Activated CD4-positive, alpha-beta T cell treated with anti-CD3 and anti-CD28 coated beads, Interleukin-2, amount 50 U/mL, for 4 hours (primary cell): ENCODE measurements around the gene P2RX3.
"Not testable (repeated sequence)": the region's sequence is repeated elsewhere in the genome, so short reads cannot be mapped to it uniquely, and the experiment has no call there.

Experiments used
- DNase-seq, 2 experiments: peaks; one replicate each; pipeline ENCODE4 v3.0.0-alpha.2; 2020

P2RX3 gene

DNA sequence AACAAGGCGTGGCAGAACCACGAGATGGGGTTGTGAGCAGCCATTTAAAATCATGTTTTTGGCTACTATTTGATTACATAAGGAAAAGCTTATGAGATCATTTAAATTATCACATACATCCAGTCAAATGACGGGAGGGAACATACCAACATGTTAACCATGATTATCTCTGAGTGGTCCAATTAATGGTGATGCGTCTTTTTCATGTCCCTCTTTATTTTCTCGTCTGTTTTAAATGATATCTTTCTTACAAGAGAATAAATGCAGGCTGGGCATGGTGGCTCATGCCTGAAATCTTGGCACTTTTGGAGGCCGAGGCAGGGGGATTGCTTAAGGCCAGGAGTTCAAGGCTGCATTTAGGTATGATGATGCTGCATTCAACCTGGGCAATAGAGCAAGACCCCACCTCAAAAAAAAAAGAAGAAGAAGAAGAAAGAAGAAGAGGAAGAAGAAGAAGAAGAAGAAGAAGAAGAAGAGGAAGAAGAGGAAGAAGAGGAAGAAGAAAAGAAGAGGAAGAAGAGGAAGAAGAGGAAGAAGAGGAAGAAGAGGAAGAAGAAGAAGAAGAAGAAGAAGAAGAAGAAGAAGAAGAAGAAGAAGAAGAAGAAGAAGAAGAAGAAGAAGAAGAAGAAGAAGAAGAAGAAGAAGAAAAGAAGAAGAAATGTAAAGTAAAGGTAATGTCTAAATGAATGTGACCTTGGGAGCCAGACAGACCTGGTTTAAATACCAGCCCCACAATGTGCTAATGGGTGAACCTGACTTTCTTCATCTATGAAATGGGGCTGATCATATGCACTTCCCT, 65.0 kb downstream of the P2RX3 start:
- DNase-seq: not testable (repeated sequence)

DNA sequence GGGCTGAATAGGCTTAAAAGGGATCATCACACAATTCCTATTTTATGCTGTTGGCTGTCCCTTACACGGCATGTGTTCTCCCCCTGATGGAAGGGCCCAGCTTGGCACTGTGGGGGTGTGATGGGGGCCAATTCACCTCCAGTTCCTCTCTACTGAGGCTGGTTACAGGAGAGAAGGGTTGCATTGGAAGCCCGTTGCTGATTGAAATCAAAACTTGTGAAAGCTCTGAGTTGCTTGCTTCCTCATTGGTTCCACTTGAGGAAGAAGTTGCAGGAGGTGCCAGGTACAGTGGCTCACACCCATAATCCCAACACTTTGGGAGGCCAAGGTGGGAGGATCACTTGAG, 65.6 kb downstream of the P2RX3 start:
- DNase-seq: no peak

DNA sequence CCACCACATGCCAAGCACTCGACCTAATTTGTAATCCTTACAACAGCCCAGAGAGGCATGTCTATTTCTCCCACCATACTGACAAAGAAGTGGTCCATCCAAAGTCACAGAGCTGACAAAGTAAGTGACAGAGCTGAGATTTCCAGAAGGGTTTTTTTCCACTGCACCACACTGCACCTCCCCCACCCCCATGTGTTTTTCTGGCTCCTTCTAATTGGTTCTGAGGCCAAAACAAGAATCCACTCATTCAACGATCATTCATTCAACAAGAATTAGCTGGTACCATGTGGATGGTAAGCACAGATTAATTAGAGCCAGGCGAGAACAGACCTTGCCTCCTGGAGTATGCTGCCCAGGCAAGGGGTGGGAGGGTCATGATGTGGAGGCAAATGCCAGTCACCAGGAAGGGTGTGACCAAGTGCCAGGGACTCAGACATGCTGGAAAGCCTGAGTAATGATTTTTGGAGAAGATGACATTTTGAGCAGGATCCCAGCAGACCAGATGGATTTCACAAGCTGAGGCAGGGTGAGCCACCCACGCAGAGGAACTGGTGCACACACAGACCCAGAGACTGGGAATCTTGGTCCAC, 67.2 kb downstream of the P2RX3 start:
- no peak for DNase-seq

DNA sequence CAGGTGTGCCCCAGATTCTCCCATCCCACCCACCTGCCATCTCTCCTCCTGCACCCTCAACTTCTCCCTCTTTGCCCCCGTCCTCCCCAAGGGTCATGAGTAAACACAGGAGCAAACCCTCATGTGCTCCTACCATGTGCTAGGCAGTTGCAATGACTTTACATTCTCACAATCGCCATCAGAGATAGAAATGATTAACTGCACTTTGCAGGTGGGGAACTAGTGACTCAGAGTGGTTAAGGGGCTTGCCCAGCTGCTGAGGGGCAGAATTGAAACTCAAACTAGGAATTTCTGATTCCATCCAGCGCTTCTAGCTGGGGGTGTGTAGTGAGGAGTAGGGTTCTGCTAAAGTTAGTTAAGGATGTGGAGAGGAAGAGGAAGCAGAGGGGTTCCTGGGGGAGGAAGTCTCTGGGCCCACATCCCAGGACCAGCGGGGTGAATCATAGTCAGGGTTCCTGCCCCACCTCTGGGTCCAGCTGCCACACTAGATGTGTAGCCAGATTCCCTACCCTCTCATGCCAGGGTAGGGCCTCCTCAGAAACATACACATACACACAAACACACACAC, 68.3 kb downstream of the P2RX3 start:
- peak in 1 of 2 experiments; percentile 35 for DNase-seq

DNA sequence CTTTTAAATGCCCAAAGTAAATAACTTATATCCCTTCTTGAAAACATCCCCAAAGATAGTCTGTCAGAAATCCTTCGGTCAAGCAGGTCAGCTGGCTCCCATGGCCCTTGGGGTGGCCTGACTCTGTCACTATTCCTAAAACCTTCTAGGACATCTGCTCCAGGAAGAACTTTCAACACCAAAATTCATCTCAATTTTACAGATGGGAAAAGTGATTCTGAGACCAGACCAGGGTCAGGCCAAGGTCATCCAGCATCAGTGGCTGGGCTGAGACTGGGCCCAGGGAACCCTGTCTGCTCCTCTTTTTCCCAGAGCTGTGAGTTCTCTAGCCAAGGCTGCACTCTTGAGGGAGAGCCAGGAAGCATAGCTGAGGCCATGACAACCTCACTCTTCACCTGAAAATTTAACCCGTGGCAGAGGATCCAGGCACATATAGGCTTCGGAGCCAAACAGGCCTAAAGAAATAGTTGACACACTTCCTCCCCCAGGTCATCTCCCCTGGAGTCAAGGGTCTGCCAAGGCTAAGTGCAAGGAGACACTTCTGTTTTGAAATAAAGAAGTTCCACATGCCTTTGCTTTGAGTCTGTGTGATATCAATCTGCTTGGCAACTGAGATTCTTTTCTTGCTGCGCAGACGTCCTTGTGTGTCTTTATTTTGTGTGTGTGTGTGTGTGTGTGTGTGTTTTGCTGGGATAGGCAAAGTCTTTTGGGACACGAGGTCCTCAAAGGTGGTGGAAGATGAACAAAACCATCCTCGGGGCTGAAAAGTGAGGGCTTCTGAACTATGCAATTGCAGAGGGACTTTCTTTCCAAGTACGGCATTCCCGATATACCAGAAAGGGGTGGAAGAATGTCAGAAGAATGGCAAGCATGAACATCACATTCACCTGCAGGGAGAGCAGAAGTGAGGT, 69.1 kb downstream of the P2RX3 start:
- DNase-seq: no peak

DNA sequence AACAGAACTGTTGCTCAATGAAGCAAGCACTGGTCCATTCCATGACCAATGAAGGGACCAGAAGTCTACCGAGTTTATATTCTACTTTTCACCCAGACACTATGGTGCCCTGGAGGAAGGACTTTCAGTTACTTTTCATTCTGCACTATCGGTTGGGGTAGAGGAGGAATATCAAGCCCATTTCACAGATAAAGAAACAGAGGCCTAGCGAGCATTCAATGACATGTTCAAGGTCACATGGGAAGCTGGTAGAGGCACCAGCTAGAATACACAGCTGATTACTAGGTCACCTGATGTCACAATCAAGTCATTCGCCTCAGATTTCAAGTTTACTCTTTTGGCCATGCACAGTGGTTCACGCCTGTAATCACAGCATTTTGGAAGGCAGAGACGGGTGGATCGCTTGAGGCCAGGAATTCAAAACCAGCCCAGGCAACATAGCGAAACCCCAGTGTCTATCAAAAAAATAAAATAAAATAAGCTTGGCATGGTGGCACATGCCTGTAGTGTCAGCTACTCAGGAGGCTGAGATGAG, 69.9 kb downstream of the P2RX3 start:
- DNase-seq: no peak

DNA sequence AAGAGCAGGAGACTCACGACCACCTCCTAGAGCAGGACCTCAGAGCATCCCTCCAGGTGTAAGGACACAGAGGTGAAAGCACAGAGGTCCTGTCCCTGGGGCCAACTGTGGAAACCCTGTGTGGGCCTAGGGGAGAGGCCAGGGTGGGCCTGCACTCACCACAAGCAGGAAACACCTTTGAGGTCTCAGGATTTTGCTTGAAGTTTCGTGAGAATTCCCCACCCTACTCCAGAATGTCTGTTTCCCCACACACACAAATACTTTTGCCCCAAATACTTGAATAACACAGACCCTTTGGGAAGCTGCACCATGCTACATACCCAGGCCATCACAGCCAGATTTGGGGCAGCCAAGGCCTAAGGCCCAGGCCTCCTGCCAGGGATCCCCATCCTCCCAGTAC, 70.6 kb downstream of the P2RX3 start:
- DNase-seq: no peak

DNA sequence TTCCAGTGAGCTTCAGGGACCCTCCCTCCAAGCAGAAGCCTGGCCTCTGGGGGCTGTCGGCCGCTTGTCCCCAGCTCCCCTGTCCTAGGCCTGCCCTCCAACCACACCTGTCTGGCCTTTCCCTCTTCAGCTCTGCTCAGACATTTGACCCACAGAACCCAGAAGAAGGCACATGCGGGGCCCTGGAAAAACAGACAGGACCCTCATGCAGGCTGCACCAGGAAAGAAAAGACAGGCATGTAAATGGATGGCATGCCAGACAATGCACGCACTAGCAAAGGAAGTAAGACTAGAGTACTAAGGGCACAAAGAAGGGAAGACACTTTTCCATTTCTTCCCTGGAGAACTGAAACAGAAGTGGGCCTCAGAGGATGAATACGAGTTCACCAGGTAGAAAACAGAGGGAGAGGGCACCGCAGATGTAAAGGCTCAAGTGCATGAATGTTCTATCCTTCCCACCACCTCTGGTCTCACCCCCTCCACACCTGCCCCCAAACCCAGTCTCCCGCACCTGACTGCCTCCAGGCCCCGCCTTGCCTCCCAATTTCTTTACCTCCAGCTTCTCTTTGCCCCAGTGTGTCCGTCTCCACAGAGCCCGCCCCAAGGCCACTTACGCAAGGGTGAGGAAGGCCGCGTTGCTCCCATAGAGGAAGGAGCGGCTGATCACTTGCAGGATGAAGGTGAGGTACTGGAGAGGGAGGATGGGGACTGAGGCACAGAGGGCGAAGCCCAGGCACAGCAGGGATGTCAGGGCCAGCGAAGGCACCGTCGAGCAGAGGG, 71.4 kb downstream of the P2RX3 start:
- DNase-seq: no peak

DNA sequence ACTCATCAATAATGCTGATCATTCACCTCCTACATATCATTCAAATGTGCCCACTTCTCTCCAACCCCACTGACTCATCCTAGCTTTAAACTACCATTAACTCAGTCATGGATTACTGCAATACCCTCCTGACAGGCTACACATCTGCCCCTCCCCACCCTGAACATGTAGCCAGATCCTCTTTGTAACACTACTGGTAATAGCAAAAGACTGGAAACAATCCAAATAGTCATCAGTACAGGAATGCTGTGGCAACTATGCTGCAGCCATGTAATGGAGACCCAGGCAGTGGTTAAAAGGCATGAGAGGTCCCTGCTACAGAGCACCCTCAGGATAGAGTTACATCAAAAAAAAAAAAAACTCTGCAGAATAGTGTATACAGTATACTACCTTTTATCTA, 72.1 kb downstream of the P2RX3 start:
- no peak for DNase-seq

DNA sequence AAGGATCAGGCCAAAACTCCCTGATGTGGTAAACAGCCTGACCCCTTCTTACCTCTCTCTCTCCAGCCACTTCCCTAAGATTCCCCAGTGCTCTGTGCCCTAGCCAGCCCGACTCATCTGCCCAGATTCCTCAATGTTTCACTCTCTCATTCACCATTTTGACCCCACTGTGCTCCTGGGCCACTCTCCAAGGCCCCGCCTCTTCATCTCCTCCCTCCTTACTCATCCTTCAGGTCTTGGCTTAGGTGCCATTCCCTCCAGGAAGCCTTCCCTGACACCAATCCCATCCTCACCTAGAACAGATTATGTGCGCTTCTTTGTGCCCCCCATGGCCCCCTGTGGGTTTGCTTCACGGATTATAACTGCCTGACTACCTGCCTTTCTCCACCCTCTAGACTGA, 75.5 kb downstream of the P2RX3 start:
- no peak for DNase-seq

DNA sequence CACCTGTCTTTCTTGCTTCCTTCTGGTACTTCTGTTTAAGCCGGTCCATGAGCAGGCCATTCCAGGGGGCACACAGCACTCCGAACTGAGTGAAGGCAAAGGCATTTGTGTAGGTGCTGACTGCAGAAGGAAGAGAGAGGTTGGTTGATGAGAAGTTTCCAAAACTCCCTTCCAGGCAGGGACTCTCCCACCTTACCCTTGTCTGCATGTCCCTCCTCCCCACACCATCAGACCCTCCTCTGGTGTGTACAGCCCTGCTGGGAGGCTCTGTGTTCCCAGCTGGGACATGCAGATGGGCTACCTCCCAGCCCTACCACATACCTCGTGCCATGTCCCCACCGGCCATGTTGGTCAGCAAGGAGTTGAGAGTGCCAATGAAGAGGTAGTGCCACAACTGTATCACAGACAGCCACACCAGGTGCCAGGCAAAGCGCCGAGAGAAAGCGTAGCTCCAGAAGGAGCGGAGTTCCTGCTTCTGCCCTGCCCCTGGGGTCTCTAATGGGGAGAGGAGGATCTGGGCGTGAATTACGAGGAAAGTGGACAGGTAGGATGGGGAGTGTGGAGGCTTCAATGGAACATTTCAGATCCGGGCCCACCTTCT, 76.6 kb downstream of the P2RX3 start:
- no peak for DNase-seq

DNA sequence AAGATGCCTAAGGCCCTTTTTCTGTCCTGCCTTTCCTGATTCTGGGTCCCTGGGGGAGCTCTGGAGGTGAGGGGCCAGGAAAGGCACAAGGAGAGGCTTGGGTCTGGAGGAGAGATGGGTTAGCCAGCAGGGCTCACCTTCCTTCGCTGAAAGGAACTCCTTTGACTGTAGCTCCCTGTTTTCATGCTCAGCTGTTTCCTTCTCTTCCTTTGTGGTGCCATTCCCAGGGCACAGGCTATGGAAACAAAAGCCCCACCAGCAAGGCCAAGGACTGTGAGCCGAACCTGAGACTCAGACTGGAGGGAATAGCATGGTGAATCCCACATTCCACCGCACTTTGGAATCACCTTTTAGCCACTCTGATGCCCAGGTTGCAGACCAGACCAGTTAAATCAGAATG, 78.3 kb downstream of the P2RX3 start:
- no peak for DNase-seq

DNA sequence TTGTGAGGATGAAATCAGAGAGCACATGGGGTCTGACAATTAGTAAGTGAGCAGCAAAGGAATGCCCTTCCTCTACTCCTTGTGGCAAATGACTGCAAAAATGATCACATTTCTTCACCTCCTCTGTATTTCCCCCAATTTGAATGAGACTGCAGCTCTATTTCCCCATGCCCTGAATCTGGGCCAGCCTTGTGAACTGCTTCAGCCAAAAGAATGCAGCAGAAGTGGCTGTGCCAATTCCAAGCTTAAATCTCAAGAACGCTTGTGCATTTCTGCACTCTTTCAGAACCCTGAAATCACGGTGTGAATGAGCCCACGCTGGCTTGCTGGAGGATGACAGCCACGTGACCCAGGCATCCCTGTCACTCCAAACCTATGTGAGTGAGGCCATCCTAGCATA, 78.9 kb downstream of the P2RX3 start:
- no peak for DNase-seq

DNA sequence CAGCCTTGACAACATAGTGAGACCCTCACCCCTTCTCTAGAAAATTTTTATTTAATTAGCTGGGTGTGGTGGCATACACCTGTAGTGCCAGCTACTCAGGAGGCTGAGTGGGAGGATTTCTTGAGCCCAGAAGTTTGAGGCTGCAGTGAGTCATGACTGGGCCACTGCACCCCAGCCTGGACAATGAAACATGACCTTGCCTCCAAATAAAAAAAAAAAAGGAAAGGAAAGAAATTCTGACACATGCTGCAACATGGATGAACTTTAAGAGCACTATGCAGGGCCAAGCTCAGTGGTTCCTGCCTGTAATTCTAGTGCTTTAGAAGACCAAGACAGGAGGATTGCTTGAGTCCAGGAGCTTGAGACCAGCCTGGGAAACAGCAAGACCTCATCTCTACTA, 80.0 kb downstream of the P2RX3 start:
- no peak for DNase-seq

DNA sequence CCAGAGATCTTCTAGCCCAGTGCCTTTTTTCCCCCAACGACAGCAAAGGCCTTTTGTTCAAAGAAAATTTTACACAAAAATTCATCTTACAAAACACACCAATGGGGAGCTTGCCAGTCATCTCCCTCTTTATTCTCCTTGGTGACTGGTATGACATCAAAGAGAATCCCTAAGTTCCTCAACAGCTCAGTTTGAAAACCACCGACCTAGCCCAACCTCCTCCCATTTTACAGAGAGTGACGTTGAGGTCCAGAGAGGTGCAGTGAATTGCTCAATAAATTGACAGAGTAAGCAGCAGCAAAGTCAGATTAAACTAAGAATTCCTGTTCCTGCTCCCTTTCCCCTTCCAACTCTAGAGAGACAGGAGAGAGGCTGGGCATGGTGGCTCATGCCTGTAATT, 81.0 kb downstream of the P2RX3 start:
- DNase-seq: no peak

DNA sequence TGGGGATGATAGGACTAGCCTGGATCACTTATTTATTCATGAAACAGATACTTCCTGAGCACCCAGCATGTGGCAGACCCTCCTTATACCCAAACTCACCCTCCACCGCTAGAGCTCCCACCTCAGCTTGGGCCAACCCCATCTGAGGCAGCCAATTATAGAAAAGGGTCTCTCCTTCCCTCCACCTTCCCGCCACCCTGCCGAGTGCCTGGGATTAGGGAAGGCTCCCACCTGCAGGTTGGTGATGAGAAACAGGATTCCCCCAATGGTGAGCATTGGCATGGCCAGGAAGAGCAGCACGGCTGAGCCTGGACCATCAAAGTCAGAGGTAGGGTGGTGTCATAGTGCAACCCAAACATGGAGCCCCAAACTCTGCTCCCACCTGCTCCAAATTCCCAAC, 82.9 kb downstream of the P2RX3 start:
- no peak for DNase-seq

DNA sequence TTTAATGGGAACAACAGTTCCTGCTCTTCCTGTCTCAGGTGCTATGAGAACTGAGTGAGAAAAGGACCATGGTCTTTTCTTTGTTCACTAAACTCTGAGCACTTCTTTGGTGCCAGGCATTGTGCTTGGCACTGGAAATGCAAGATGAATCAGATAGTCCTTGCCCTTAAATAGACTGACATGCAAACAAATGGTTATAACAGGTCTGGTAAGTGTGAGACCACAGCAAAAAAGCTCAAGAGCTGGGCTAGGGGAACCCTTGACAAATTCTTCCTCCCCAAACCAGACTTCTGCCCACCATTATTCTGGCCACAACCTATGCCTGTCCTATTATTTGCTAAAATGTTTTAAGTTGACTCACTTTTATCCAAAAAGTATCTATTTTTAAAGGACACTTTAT, 83.7 kb downstream of the P2RX3 start:
- no peak for DNase-seq
